H9 (cell line): Measurements from ENCODE around the gene ASB8. TPM values are rescaled to one million over a fixed set of nuclear protein-coding genes. Genes with fewer than 3 reads are reported as not detected.

ENCODE experiments used
- DNase-seq: peaks from one replicate; pipeline ENCODE4 v3.0.0-alpha.2; 2017
- H2AFZ ChIP-seq: one replicate; pipeline ENCODE4 v1.6.1; 2013; ENCODE audit warnings: mild to moderate bottlenecking, low read length, control low read depth, moderate library complexity
- H2AK5ac ChIP-seq: 2 replicates; pipeline ENCODE4 v1.6.1; 2013; ENCODE audit warnings: low read length, control low read depth, mixed read lengths; ENCODE audit not compliant: insufficient read length
- H2BK120ac ChIP-seq: one replicate; pipeline ENCODE4 v1.6.1; 2013; ENCODE audit warnings: low read depth, mild to moderate bottlenecking, low read length, control low read depth, inconsistent platforms; ENCODE audit not compliant: poor library complexity, severe bottlenecking
- H2BK12ac ChIP-seq: 2 replicates; pipeline ENCODE4 v1.6.1; 2013; ENCODE audit warnings: low read length, control low read depth, mixed read lengths, low read depth; ENCODE audit not compliant: insufficient read length
- H2BK15ac ChIP-seq: 2 replicates; pipeline ENCODE4 v1.6.1; 2013; ENCODE audit warnings: low read depth, low read length, control low read depth
- H2BK20ac ChIP-seq: one replicate; pipeline ENCODE4 v1.6.1; 2013; ENCODE audit warnings: low read depth, mild to moderate bottlenecking, low read length, control low read depth, inconsistent platforms; ENCODE audit not compliant: poor library complexity, severe bottlenecking
- H2BK5ac ChIP-seq: 2 replicates; pipeline ENCODE4 v1.6.1; 2013; ENCODE audit warnings: low read length, control low read depth, mixed read lengths; ENCODE audit not compliant: insufficient read length
- H3K14ac ChIP-seq: 2 replicates; pipeline ENCODE4 v1.6.1; 2013; ENCODE audit warnings: low read length, control low read depth; ENCODE audit not compliant: insufficient read depth
- H3K18ac ChIP-seq: 2 replicates; pipeline ENCODE4 v1.6.1; 2013; ENCODE audit warnings: low read depth, mild to moderate bottlenecking, mixed read lengths, low read length, control low read depth; ENCODE audit not compliant: insufficient read length
- H3K23ac ChIP-seq: 2 replicates; pipeline ENCODE4 v1.6.1; 2013; ENCODE audit warnings: low read length, control low read depth, mixed read lengths, low read depth; ENCODE audit not compliant: insufficient read length
- H3K23me2 ChIP-seq: 2 replicates; pipeline ENCODE4 v1.6.1; 2013; ENCODE audit warnings: low read depth, mild to moderate bottlenecking, mixed read lengths, low read length, control low read depth; ENCODE audit not compliant: insufficient read length, poor library complexity, severe bottlenecking
- H3K27ac ChIP-seq: 2 replicates; pipeline ENCODE4 v1.5.1; 2013; ENCODE audit warnings: low read length, control low read depth, mixed read lengths, low read depth; ENCODE audit not compliant: insufficient read length
- H3K27me3 ChIP-seq: 2 replicates; pipeline ENCODE4 v1.6.1; 2013; ENCODE audit warnings: low read length, control low read depth, inconsistent platforms; ENCODE audit not compliant: insufficient read depth
- H3K4ac ChIP-seq: 2 replicates; pipeline ENCODE4 v1.6.1; 2013; ENCODE audit warnings: low read depth, mild to moderate bottlenecking, control low read depth, inconsistent platforms, low read length, moderate library complexity
- H3K4me1 ChIP-seq: 2 replicates; pipeline ENCODE4 v1.6.1; 2013; ENCODE audit warnings: low read length, control low read depth, inconsistent platforms; ENCODE audit not compliant: insufficient read depth
- H3K4me2 ChIP-seq: 2 replicates; pipeline ENCODE4 v1.6.1; 2013; ENCODE audit warnings: low read length, control low read depth, mixed read lengths; ENCODE audit not compliant: insufficient read length, insufficient read depth
- H3K56ac ChIP-seq: 2 replicates; pipeline ENCODE4 v1.6.1; 2013; ENCODE audit warnings: low read depth, mild to moderate bottlenecking, mixed read lengths, low read length, control low read depth; ENCODE audit not compliant: insufficient read length
- H3K79me1 ChIP-seq: 2 replicates; pipeline ENCODE4 v1.6.1; 2013; ENCODE audit warnings: low read depth, mild to moderate bottlenecking, moderate library complexity, low read length, control low read depth, inconsistent platforms; ENCODE audit not compliant: insufficient read depth, poor library complexity, severe bottlenecking
- H3K79me2 ChIP-seq: 2 replicates; pipeline ENCODE4 v1.6.1; 2013; ENCODE audit warnings: low read length, control low read depth, inconsistent platforms; ENCODE audit not compliant: insufficient read depth
- H3K9ac ChIP-seq: 2 replicates; pipeline ENCODE4 v1.6.1; 2013; ENCODE audit warnings: low read length, control low read depth, mixed read lengths; ENCODE audit not compliant: insufficient read length; ENCODE audit errors: extremely low read depth
- H3K9me3 ChIP-seq: one replicate; pipeline ENCODE4 v1.6.1; 2013; ENCODE audit warnings: low read depth, low read length, inconsistent platforms; ENCODE audit not compliant: control insufficient read depth
- H3T11ph ChIP-seq: one replicate; pipeline ENCODE4 v1.6.1; 2013; ENCODE audit warnings: mild to moderate bottlenecking, low read length, control low read depth, inconsistent platforms
- H4K20me1 ChIP-seq: one replicate; pipeline ENCODE4 v1.6.1; 2013; ENCODE audit not compliant: control insufficient read depth, insufficient read length, insufficient read depth
- H4K5ac ChIP-seq: 2 replicates; pipeline ENCODE4 v1.6.1; 2013; ENCODE audit warnings: low read depth, mild to moderate bottlenecking, mixed read lengths, low read length, control low read depth; ENCODE audit not compliant: insufficient read length
- H4K8ac ChIP-seq: replicated peaks from 2 replicates; pipeline ENCODE4 v1.6.1; 2013; ENCODE audit warnings: low read length, control low read depth, mixed read lengths, low read depth; ENCODE audit not compliant: insufficient read length
- H4K91ac ChIP-seq: 2 replicates; pipeline ENCODE4 v1.6.1; 2013; ENCODE audit warnings: low read depth, mild to moderate bottlenecking, moderate library complexity, mixed read lengths, low read length, control low read depth; ENCODE audit not compliant: insufficient read length
- H3K27ac Mint-ChIP-seq, 3 experiments: 2 replicates in 2 of 3; 3 replicates in 1 of 3; pipeline ENCODE4 v1.8.0; 2020 to 2021; ENCODE audit warnings: mixed read lengths in 3 of 3, mild to moderate bottlenecking in 1 of 3, moderate library complexity in 1 of 3
- H3K27me3 Mint-ChIP-seq: 2 replicates; pipeline ENCODE4 v1.8.0; 2021; ENCODE audit warnings: low read depth, mild to moderate bottlenecking, moderate library complexity, mixed read lengths
- H3K36me3 Mint-ChIP-seq, 3 experiments: 2 replicates in 2 of 3; 3 replicates in 1 of 3; pipeline ENCODE4 v1.8.0; 2020 to 2021; ENCODE audit warnings: low read depth in 3 of 3, mixed read lengths in 3 of 3; ENCODE audit not compliant: insufficient read depth in 1 of 3
- H3K4me1 Mint-ChIP-seq, 2 experiments: 2 replicates each; pipeline ENCODE4 v1.8.0; 2020; ENCODE audit warnings: mixed read lengths in 2 of 2
- H3K4me3 Mint-ChIP-seq, 2 experiments: 2 replicates in 1 of 2; 3 replicates in 1 of 2; pipeline ENCODE4 v1.8.0; 2020 to 2021; ENCODE audit warnings: mild to moderate bottlenecking in 2 of 2, mixed read lengths in 2 of 2, moderate library complexity in 1 of 2
- H3K9me3 Mint-ChIP-seq, 2 experiments: 2 replicates in 1 of 2; 3 replicates in 1 of 2; pipeline ENCODE4 v1.8.0; 2020; ENCODE audit warnings: mild to moderate bottlenecking in 2 of 2, mixed read lengths in 2 of 2, moderate library complexity in 1 of 2
- total RNA-seq: library from RNA; stranded (reverse); gene quantifications from 2 replicates; pipeline ENCODE4 v1.2.1, GENCODE V29; 2021
- TF ChIP-seq, protein P1 (sequence below): fragments of 200-600 bp; sonication (generic); conservative IDR thresholded peaks from 3 replicates; pipeline ENCODE4 v1.8.0; 2021; ENCODE audit warnings: antibody characterized with exemption, mild to moderate bottlenecking

The ASB8 gene
- total RNA-seq, 1 experiment from 2014 or later: 10.9 TPM

DNA sequence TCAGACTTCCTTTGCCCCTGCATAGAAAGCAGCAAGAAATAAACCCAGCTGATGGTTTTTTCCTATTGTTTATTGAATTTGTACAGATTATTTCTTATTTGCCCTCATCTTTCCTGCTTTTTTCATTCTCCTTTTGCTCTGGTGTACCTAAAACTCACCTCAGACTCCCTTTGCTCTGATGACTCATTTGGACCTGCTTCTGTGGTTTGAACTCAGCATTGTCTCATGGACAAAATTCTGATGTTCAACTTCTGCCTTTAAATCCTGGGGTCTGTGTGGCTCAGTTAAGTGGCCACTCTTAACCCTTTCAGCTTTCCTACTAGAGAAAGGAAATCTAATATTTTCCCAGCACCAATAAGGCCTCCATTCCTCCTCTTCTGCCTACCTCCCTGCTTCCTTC lies 47.9 kb downstream of the ASB8 start:
- H3K14ac ChIP-seq: no peak overlapping the region
- H4K20me1 ChIP-seq: no peaks in the 10 kb centered on the region
- H4K8ac ChIP-seq: no peak overlapping the region
- no peak overlapping the region for H2BK120ac ChIP-seq
- H2BK20ac ChIP-seq: no peak overlapping the region
- no peaks in the 10 kb centered on the region for H3K9me3 ChIP-seq
- no peak overlapping the region for H3T11ph ChIP-seq
- no peak overlapping the region for H3K18ac ChIP-seq
- no peak overlapping the region for H3K4me2 ChIP-seq
- H3K27ac ChIP-seq: no peak overlapping the region
- Mint-ChIP-seq H3K27ac (no peak overlapping the region), H3K4me1 (peaks cover 10 to 11% of the 10 kb centered on the region in 2 experiments), H3K4me3 (no peak overlapping the region), H3K36me3 (no peaks in the 10 kb centered on the region), H3K27me3 (peaks cover 24% of the 10 kb centered on the region), H3K9me3 (peaks cover 5 to 6% of the 10 kb centered on the region in 2 experiments)
- no peak overlapping the region for H2BK5ac ChIP-seq
- peaks cover 3% of the 10 kb centered on the region; the same call in 1 of the 2 replicates for H3K79me2 ChIP-seq
- no peak for DNase-seq
- no peak overlapping the region for H4K5ac ChIP-seq
- TF ChIP-seq, protein P1, sequence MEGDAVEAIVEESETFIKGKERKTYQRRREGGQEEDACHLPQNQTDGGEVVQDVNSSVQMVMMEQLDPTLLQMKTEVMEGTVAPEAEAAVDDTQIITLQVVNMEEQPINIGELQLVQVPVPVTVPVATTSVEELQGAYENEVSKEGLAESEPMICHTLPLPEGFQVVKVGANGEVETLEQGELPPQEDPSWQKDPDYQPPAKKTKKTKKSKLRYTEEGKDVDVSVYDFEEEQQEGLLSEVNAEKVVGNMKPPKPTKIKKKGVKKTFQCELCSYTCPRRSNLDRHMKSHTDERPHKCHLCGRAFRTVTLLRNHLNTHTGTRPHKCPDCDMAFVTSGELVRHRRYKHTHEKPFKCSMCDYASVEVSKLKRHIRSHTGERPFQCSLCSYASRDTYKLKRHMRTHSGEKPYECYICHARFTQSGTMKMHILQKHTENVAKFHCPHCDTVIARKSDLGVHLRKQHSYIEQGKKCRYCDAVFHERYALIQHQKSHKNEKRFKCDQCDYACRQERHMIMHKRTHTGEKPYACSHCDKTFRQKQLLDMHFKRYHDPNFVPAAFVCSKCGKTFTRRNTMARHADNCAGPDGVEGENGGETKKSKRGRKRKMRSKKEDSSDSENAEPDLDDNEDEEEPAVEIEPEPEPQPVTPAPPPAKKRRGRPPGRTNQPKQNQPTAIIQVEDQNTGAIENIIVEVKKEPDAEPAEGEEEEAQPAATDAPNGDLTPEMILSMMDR: no peak
- peaks cover 6% of the 10 kb centered on the region for H3K23me2 ChIP-seq
- H4K91ac ChIP-seq: no peak overlapping the region
- H3K9ac ChIP-seq: no peak overlapping the region
- peaks cover 6% of the 10 kb centered on the region for H3K4me1 ChIP-seq
- no peak overlapping the region for H3K23ac ChIP-seq
- no peaks in the 10 kb centered on the region for H3K27me3 ChIP-seq
- no peak overlapping the region for H3K4ac ChIP-seq
- H3K56ac ChIP-seq: no peak overlapping the region
- no peak overlapping the region for H2BK12ac ChIP-seq
- H2AFZ ChIP-seq: no peak overlapping the region
- no peaks in the 10 kb centered on the region for H3K79me1 ChIP-seq
- no peak overlapping the region for H2AK5ac ChIP-seq
- no peak overlapping the region for H2BK15ac ChIP-seq
